ENCODE data around the gene SPRN. TPM values are rescaled to one million over a fixed set of nuclear protein-coding genes. Genes with fewer than 3 reads are reported as not detected.
"Not testable (repeated sequence)": the region's sequence is repeated elsewhere in the genome, so short reads cannot be mapped to it uniquely, and the experiment has no call there.

SPRN gene
- polyA plus RNA-seq, 3 donors = 3.1 to 5.6 (median 4.7) TPM

DNA sequence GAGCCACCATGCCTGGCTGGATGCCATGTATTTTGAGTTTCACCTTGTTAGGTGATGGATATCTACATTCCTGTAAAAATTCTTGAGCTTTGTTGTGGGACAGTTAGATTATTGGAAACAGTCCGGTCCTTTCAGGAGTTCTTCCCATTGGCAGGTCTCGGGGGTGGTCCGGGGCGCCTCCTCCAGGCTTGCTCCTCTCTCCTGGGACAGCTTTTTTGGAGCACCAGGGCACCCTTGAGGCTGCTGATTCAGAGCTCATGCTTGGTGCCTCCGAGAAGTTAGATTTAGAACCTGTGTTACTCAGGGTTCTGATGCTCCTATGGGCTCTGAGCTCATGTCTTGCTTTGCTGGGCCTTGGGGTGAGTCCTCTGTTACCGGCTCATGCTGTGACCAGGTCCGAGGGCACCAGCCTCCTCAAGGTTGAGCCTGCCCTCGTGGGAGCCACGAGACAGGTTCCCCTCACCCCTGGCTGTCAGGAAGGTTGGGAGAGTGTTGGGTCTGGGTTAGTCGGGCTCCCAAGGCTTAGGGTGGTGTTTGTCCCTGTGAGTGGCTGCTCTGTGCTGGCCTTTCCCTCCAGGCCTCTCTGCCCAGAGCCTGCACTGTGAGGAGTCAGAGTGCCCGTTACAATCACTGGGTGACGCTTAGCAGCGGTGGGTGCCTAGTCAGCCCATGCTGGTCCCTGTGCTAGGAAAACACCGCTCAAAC, 6.0 kb downstream of the SPRN start:
- DNase-seq (ENCODE audit: extremely low read depth in 1 of 11, low read depth in 9 of 11, low spot score in 4 of 11) = no peak

DNA sequence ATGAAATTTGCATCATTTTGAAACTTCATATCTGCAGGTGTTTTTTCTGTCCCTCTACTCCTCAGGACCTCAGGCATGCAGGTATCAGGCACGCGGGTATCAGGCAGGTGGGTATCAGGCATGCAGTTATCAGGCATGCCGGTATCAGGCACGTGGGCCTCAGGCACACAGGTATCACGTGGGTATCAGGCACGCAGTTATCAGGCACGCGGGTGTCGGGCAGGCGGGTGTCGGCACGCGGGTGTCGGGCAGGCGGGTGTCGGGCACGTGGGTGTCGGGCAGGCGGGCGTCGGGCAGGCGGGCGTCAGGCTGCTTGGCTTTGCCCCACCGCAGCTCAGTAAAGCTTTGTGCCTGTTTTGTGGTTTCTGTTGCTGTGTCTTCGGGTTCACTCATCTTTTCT, 8.7 kb downstream of the SPRN start:
- DNase-seq (ENCODE audit: extremely low read depth in 1 of 11, low read depth in 9 of 11, low spot score in 4 of 11) = no peak

DNA sequence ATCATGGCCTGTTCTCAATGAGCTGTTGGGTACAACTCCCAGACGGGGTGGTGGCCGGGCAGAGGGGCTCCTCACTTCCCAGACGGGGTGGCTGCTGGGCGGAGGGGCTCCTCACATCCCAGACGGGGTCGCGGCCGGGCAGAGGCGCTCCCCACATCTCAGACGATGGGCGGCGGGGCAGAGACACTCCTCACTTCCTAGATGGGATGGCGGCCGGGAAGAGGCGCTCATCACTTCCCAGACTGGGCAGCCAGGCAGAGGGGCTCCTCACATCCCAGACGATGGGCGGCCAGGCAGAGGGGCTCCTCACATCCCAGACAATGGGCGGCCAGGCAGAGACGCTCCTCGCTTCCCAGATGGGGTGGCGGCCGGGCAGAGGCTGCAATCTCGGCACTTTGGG, 10.0 kb downstream of the SPRN start:
- not testable (repeated sequence) for DNase-seq (ENCODE audit: extremely low read depth in 1 of 11, low read depth in 9 of 11, low spot score in 4 of 11)

DNA sequence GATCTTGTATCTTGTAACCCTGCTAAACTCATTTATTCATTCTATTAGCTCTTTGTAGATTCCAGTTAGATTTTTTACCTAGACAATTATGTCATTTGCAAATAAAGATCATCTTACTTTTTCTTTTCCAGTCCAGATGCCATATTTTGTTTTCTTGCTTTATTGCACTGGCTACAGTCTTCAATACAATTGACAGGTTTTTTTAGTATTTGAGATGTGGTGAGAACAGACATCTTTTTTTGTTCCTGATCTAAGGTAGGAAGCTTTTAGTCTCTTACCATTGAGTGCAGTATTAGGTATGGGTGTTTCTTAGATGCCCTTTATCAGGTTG, 12.1 kb downstream of the SPRN start:
- no peak for DNase-seq (ENCODE audit: extremely low read depth in 1 of 11, low read depth in 9 of 11, low spot score in 4 of 11)

DNA sequence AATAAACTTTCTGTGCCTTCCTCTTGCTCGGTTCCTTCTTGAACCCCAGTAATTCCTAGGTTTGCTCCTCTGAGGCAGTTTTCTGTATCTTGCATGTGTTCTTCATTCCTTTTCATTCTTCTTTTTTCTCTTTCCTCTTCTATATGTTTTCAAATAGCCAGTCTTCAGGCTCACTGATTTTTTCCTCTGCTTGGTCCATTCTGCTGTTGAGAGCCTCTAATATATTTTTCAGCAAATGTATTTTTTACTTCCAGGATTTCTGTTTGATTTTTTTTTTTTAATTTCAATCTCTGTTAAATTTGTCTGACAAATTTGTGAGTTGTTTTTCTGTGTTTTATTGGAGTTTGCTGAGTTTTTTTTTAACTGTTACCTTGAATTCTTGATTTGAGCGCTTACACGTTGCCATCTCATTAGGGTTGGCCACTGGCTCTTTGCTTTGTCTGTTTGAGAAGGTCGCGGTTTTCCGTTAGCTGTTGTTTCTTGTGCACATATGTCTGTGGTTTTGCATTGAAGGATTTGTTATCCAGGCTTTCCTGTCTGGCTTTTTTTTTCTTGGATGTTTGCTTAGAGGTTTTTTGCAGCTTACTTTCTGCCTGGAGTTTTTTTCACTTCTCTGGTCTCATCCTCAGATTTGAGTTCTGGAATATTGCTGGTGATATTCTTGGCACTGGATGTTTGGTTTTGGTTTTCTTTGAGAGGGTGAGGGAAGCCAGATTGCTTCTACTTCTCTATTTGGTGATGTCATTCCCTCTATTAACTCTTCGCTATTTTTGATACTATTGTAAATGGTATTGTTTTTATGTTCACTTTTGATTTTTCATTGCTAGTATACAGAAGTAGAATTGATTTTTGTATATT, 12.7 kb downstream of the SPRN start:
- no peak for DNase-seq (ENCODE audit: extremely low read depth in 1 of 11, low read depth in 9 of 11, low spot score in 4 of 11)

DNA sequence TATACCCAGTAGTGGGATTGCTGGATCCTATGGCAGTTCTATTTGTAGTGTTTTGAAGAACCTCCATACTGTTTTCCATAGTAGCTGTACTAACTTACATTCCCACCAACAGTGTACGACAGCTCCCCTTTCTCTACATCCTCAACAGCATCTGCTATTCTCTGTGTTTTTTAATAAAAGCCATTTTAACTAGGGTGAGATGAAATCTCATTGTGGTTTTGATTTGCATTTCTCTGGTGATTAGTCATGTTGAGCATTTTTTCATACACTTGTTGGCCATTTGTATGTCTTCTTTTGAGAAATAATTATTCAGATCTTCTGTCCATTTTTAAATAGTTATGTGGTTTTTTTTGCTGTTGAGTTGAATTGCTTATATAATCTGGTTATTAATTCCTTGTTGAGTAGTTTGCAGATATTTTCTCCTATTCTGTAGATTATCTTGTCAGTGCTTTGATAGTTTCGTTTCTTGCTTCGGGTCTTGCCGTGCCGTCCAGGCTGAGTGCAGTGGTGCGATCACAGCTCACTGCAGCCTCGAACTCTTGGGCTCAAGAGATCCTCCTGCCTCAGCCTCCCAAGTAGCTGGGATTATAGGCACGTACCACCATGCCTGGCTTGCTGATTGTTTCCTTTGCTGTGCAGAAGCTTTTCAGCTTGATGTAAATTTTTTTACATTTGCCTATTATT, 18.4 kb downstream of the SPRN start:
- DNase-seq (ENCODE audit: extremely low read depth in 1 of 11, low read depth in 9 of 11, low spot score in 4 of 11) = no peak

DNA sequence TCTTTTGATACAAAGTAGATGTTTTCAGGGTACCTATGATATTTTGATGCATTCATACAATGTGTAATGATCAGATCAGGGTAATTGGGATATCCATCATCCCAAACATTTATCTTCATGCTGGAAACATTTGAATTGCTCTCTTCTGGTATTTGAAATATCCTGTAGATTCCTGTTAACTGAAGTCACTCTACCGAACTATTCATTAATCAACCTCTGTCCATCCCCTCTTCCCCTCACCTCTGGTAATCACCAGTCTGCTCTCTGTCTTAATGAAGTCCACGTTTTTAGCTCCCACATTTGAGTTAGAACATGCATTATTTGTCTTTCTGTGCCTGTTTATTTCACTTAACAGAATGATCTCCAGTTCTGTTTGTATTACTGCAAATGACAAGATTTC, 19.2 kb downstream of the SPRN start:
- DNase-seq (ENCODE audit: extremely low read depth in 1 of 11, low read depth in 9 of 11, low spot score in 4 of 11) = no peak

DNA sequence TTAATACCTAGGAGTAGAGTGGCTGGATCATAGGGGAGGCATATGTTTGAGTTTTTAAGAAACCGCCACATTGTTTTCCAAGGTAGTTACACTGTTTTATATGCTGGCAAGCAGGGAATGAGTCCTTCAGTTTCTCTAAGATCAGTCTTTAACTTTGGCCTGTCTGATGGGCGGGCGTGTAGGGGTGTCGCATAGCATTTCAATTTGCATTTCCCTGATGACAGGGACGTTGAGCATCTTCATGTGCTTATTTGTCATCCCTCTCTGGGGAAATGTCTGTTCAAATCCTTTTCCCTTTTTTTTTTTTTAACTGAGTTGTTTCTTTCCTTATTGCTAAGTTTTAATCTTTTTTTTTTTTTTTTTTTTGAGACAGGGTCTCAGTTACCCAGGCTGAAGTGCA, 20.6 kb downstream of the SPRN start:
- DNase-seq (ENCODE audit: extremely low read depth in 1 of 11, low read depth in 9 of 11, low spot score in 4 of 11) = no peak

DNA sequence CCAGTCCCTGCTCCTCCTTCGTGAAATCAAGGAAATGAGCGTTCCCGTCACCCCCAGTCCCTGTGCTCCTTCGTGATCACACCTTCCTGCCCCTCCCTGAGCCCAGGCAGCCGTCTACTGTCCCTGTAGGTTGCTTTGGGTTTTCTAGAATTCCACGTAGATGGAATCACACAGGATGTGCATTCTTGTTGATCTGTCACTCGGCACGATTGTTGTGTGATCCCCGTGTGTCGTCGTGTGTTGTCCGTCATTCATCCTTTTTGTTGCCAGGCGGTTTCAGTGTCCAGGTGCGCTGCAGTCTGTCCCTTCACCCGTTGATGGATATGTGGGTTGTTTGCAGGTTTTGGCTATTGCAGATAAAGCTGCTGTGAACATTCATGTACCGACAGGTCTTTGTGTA, 21.1 kb downstream of the SPRN start:
- DNase-seq (ENCODE audit: extremely low read depth in 1 of 11, low read depth in 9 of 11, low spot score in 4 of 11) = no peak

DNA sequence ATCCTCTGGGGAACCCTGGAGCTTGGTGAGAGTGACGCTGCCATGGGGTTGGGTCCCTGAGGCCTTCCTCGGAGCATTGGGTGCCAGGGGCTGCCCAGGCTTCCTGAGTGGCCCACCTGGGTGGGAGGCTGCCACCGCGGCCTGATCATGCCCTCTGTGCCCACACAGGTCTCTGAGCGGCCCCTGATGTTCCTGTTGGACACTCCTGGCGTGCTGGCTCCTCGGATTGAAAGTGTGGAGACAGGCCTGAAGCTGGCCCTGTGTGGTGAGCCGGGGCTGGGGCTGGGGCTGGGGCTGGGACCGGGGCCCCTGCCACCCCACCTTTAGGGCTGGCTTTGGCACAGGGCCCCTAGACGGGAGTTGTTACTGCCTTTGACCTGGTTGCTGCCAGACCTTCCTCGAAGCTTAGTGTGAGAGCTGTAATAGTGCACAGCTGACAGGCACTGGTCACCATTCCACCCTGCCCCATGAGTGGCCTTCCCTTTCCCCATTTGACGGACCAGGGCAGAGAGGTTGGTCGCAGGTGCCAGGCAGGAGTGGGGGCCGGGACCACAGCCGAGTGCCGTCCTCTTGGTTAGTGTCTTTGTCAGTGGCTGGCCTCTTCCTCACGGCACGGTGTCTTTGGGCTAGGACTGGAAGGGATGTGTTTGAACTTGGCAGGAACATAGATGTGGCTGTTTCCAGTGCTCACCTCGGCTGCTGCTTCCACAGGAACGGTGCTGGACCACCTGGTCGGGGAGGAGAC, 22.3 kb downstream of the SPRN start:
- no peak for DNase-seq (ENCODE audit: extremely low read depth in 1 of 11, low read depth in 9 of 11, low spot score in 4 of 11)

DNA sequence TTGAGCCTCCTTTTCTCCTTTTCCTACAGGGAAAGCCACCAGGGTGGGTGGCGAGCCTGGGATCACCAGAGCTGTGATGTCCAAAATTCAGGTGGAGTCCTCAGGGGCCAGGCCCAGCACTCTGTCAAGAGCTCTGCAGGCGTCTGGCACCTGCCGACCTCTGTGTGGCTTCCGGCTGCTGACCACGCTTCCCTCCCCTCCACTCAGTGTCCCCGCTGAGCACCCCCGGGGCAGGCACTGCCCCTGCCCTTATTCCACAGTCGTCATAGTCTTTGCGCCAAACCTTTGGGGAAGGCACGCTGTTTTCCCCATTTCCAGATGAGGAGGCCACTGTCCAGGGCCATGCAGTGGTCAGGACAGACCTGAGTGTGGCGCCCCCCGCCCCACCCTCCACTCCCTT, 22.9 kb downstream of the SPRN start:
- no peak for DNase-seq (ENCODE audit: extremely low read depth in 1 of 11, low read depth in 9 of 11, low spot score in 4 of 11)

DNA sequence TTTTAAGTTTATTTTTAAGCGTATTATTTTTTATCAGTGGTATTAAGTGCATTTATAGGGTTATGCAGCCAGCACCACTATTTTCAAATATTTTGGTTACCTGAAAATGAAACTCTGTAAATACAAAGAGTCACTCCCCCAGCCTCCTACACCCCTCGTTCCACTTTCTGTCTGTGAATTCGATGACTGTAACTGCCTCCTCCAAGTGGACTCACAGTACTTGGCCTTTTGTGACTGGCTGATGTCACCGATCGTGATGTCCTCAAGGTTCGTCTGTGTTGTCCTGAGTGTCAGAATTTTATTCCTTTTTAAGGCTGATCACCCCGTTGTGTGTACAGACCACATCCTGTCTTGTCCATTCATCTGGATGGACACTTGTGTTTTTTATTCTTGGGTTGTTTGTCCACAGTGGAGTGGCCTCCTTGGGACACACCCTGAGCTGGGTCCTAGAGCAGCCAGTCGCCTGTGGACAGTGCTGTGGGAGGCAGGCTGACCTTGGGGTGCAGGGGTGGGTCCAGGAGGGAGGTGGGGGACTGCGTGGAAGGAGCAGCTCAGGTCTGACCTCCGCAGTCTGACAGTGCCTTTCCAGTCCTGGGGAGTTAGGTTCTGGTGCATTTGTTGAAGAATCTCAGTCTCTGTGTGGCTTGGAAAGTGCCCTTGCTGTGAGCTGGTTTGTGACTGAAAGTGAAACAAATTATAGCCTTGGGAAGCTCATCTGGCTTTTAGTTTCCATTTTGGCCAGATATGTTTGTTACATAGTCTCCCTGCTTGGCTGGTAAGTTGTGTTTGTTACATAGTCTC, 23.6 kb downstream of the SPRN start:
- no peak for DNase-seq (ENCODE audit: extremely low read depth in 1 of 11, low read depth in 9 of 11, low spot score in 4 of 11)

DNA sequence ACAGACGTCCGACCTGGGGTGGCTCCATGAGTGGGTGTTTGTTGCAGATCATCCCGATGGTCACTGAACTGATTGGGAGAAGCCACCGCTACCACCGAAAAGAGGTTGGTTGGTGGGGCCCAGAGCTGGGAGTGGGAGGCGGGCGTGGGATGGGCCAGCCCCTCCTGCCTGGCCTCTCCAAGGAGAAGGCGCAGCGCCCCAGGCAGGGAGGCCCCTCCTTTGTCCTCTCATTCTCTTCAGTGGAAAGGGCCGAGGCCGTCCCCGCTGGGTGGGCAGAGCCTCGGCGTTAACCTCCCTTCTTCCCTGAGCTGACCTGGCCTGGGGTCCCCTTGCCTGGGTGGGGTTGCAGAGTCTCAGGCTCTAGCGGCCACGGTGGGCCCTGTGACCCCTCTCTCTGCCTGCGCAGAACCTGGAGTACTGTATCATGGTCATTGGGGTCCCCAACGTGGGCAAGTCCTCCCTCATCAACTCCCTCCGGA, 25.3 kb downstream of the SPRN start:
- no peak for DNase-seq (ENCODE audit: extremely low read depth in 1 of 11, low read depth in 9 of 11, low spot score in 4 of 11)

DNA sequence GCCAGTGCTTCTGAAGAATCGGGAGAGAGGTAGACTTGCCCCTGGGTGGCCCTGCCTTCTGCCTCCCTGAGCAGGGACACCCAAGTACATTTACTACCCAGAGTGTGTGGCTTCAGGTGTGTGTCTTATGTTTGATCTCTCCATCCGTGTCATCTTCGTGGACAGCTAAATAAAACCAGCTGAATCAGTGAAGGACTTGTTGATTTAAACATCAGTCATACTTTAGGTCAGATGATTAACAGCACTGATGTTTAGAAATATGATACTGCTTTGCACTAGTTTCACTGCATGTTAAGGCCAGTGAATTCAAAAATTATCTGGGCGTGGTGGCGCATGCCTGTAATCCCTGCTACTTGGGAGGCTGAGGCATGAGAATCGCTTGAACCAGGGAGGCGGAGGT, 26.5 kb downstream of the SPRN start:
- DNase-seq (ENCODE audit: extremely low read depth in 1 of 11, low read depth in 9 of 11, low spot score in 4 of 11) = no peak

DNA sequence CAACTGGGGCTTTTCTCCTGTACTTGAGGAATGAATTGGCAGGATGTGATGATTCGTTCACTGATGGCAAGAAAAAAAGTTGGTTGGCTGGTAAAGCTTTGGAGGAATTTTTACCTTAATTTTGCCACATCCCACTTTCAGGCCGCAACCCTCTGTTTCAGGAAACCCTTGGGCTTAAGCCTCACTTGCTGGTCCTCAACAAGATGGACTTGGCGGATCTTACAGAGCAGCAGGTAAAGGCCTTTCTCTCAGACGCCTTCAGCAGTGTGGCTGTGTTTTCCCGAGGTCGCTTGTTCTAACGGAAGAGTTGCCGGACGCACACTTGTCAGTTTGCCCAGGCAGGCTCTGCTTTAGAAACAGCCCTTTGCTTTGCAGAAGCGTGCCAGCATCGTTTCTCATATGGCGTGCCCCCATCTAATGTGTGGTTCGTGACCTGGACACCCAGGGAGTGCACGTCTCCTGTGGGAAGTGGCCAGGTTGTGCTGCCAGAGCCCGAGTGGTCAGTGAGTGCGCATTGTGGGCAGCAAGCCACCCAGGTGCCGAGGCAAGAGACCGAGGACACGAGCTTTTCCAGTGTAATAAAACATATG, 28.3 kb downstream of the SPRN start:
- DNase-seq (ENCODE audit: extremely low read depth in 1 of 11, low read depth in 9 of 11, low spot score in 4 of 11) = no peak

DNA sequence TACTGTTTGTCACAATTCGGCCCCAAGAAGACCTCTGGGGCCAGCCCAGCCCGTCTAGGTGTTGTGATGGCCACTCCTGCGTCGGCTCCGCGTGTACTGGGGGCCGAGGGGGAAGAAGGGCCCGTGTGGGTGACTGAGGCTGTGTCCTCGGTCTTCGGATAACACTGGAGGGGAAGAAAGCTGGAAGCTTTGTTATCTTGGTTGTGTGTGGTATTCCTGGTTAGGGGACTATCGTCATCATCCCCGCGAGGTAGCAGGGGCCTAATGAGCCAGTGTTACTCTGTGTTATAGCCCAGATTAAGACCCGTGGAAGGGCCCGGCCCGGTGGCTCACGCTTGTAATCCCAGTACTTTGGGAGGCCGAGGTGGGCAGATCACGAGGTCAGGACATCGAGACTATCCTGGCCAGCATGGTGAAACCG, 29.6 kb downstream of the SPRN start:
- no peak for DNase-seq (ENCODE audit: extremely low read depth in 1 of 11, low read depth in 9 of 11, low spot score in 4 of 11)

DNA sequence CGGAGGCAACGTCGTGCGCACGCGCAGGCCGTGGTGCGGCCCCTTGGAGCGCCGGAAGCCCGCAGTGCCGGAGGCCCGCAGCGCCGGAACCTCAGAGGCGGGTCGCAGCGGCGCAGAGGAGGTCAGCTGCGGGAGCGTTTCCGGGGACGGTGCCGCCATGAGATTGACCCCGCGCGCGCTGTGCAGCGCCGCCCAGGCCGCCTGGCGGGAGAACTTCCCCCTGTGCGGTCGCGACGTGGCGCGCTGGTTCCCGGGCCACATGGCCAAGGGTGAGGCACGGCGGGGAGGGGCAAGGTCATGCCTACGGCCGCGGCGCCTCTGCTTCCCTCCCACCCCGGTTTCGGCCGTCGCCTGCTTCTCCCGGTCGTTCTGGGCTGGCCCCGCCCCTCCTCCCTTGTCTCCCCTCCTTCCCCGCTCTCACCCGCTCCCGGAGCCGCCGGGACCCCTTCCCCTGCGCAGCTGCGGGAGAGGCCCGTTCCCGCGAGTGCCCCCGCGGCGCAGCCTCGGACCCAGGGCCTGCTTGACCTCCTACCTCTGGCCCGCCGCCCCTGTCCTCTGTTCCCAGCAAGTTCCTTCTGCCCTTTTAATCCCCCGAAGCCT, 30.3 kb downstream of the SPRN start, which contains the start of gene MTG1:
Gene MTG1 (plus strand): TSS at position 94 of the 600 bp plus-strand sequence. CDS start 64 bp downstream, at position 158.
- DNase-seq (ENCODE audit: extremely low read depth in 1 of 11, low read depth in 9 of 11, low spot score in 4 of 11) = peak; percentile 78 to 94 (median 90)

All from renal cortex interstitium (tissue), 11 donors.